CMK (cell line): Measurements from ENCODE around the gene GNL1.
"Not testable (repeated sequence)": the region's sequence is repeated elsewhere in the genome, so short reads cannot be mapped to it uniquely, and the experiment has no call there.

Experiments used
- DNase-seq: peaks from one replicate; pipeline ENCODE4 v3.0.0-alpha.2; 2010; ENCODE audit warnings: low read depth

The GNL1 gene

DNA sequence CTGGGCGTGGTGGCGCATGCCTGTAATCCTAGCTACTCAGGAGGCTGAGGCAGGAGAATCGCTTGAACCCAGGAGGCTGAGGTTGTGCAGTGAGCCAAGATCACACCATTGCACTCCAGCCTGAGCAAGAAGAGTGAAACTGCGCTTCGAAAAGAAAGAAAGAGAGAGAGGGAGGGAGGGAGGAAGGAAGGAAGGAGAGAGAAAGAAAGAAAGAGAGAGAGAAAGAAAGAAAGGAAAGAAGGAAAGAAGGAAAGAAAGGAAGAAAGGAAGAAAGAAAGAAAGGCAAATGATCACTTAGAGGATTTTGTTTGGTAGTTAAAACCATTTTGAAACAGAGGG is 59.1 kb downstream of the GNL1 start:
- not testable (repeated sequence) for DNase-seq

GRCh38 chr6:30495993-30496392 is 60.3 kb downstream of the GNL1 start:
- DNase-seq = no peak

GRCh38 chr6:30495060-30495459 is 61.2 kb downstream of the GNL1 start:
- not testable (repeated sequence) for DNase-seq

DNA sequence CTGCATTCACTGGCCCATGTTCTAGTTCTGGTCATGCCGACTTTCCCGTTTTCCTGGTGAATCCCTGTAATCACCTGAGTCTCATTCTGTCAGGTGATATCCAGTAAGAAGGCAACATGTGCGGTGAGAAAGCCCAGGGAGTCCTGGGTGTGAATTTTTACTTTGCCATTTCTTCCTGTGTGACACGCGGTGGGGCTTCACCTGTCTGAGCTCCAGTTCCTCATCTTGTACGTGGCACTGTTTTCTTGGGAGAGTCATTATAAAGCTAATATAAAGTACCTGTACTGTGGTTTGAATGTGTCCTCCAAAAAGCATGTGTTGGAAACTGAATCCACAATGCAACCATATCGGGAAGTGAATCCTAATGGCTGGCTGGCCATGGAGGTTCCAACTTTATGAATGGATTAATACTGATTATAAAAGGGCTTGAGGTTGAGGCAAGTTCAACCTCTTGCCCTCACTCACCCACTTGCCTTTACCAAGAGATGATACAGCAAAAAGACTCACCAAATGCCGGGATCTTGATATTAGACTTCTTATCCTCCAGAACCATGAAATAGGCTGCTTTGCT is 61.9 kb downstream of the GNL1 start:
- DNase-seq = no peak

DNA sequence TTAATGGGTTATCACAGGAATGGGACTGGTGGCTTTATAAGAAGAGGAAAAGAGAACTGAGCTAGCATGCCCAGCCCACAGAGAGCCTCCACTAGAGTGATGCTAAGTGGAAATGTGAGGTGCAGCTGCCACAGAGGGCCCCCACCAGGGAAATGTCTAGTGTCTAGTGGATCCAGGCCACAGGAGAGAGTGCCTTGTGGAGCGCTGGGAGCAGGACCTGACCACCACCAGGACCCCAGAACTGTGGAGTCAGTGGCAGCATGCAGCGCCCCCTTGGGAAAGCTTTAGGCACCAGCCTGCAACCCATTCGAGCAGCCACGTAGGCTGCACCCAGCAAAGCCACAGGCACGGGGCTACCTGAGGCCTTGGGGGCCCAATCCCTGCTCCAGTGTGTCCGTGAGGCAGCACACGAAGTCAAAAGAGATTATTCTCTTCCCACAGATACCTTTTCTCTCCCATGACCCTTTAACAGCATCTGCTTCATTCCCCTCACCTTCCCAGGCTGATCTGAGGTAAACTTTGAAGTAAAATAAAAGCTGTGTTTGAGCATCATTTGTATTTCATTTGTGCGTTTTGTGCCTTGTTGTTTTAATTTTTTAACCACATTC is 62.5 kb downstream of the GNL1 start:
- DNase-seq = no peak

GRCh38 chr6:30491991-30492952 is 64.0 kb downstream of the GNL1 start:
- DNase-seq = no peak
